Activated naive CD4-positive, alpha-beta T cell treated with anti-CD3 and anti-CD28 coated beads, Interleukin-2, amount 50 U/mL, for 16 hours (primary cell): ENCODE results near the gene OLFML1.

Experiments used
- DNase-seq: peaks from one replicate; pipeline ENCODE4 v3.0.0-alpha.2; 2020

Gene OLFML1

GRCh38 chr11:7533199-7534041, 48.1 kb downstream of the OLFML1 start:
- DNase-seq: no peak

GRCh38 chr11:7534042-7534378, 48.7 kb downstream of the OLFML1 start:
- no peak for DNase-seq

GRCh38 chr11:7536100-7536499, 50.8 kb downstream of the OLFML1 start:
- DNase-seq: no peak

- DNase-seq: no peak
Measured at GRCh38 chr11:7537265-7537664, 52.0 kb downstream of the OLFML1 start.

GRCh38 chr11:7538031-7538430, 52.7 kb downstream of the OLFML1 start:
- no peak for DNase-seq

GRCh38 chr11:7538466-7539454, 53.5 kb downstream of the OLFML1 start:
- DNase-seq: no peak

- no peak for DNase-seq
Measured at GRCh38 chr11:7540830-7541555, 55.7 kb downstream of the OLFML1 start.

- DNase-seq: no peak
Measured at GRCh38 chr11:7543302-7543701, 58.0 kb downstream of the OLFML1 start.

GRCh38 chr11:7544021-7544420, 58.7 kb downstream of the OLFML1 start:
- DNase-seq: no peak

- DNase-seq: no peak
Measured at GRCh38 chr11:7545611-7546010, 60.3 kb downstream of the OLFML1 start.

GRCh38 chr11:7546324-7546791, 61.1 kb downstream of the OLFML1 start:
- DNase-seq: no peak

- DNase-seq: no peak
Measured at GRCh38 chr11:7547687-7548086, 62.4 kb downstream of the OLFML1 start.

- no peak for DNase-seq
Measured at GRCh38 chr11:7548659-7549274, 63.5 kb downstream of the OLFML1 start.

GRCh38 chr11:7549681-7550080, 64.4 kb downstream of the OLFML1 start:
- DNase-seq: no peak

GRCh38 chr11:7551571-7551970, 66.3 kb downstream of the OLFML1 start:
- no peak for DNase-seq

GRCh38 chr11:7552666-7553065, 67.4 kb downstream of the OLFML1 start:
- no peak for DNase-seq

- DNase-seq: no peak
Measured at GRCh38 chr11:7555052-7555699, 69.9 kb downstream of the OLFML1 start.

- DNase-seq: no peak
Measured at GRCh38 chr11:7558046-7558445, 72.7 kb downstream of the OLFML1 start.

- DNase-seq: no peak
Measured at GRCh38 chr11:7559398-7560283, 74.3 kb downstream of the OLFML1 start.
